ENCODE data around the gene PCID2.

PCID2 gene

GRCh38 chr13:113187263-113187669, 21.2 kb downstream of the PCID2 start:
- DNase-seq (ENCODE audit: low read depth) = peak; percentile 55

- DNase-seq (ENCODE audit: low read depth) = no peak
Observed at GRCh38 chr13:113186061-113186900, 22.2 kb downstream of the PCID2 start.

GRCh38 chr13:113184568-113185440, 23.7 kb downstream of the PCID2 start:
- DNase-seq (ENCODE audit: low read depth) = no peak

DNA sequence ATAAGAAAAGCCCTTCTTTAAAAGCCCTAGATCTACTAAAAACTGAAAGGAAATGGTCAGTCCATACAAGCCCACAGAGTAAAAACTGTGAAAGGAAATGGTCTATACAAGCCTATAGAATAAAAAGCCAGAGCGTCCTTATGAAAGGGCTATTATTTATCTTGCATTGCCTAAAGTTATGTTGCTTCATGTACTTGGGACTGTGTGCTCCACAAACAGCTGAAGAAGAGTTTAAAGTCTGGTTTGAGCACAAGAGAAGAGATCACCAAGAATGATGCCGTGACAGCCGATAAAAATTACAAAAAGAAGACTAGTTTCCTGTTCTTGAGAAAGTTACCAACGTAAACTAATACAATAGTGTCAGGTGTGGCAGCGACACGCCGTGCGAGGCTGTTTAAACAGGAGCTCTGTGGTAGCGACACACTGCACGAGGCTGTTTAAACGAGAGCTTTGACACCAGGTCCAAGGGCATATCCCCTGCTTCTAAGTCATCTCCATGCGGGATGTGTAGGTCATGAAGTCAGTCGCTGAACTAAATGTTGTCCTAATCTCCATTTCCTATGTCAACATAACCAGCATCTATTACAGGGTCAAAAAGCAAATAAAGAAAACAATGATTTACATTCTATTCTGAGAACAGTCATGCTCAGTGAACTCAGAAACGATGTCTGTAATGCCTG, 24.9 kb downstream of the PCID2 start:
- DNase-seq (ENCODE audit: low read depth) = no peak

DNA sequence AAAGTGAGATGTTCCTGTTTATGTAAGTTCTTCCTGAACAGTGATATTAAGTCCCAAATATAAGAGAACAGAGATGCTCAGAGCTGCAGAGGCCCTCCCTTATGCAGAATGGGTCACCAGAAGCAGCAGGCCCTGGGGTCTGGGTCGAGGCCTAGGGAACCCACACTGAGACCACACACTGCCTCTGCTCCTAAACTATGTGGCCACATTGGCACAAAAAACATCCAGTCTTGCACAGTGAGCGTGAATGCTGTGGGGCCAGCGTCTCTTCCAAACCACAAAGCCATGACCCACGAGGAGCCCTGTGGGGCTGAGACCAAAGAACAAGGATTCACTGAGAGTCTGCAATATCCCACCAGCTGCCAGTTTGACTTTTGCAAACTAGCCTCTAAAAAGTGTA, 26.4 kb downstream of the PCID2 start:
- DNase-seq (ENCODE audit: low read depth) = no peak

DNA sequence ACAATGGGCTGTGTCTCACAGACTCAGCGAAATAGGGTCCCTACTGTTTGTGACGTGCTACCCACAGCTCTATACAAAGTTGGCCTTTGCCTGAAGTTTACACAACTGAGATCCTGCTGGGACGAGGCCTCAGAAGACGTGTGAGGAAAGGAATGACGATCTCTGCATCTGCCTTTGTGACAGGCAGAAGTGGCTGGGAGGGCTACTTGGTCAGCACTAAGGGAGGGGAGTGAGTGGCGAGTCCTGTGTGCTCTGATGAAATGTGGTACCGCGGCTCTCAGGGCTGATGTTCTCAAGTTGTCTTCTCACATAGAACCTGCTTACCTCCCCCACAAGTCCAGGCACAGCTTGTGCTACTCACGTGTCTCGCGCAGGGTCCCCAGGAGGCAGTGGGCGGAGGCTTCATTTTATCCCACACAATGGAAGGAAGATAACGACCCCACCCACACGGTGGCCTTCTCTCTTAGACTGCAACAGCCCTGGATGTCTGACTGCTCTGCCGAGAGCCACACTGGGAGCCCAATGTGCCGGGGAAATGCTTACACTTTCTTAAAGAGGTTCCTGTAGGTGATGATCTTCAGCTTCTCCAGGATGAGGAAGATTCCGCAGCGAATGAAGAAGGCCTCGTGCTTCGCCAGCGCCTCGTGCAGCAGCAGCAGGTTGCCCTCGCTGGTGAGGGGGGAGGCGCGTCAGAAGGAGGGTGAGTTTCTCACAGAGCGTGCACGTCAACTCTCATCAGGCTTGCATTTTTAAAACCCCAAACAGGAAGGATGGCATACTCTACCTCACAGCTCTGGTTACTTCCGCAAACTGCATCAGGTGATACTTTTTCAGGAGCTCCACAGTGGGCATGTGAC, 28.9 kb downstream of the PCID2 start:
- DNase-seq (ENCODE audit: low read depth) = no peak

DNA sequence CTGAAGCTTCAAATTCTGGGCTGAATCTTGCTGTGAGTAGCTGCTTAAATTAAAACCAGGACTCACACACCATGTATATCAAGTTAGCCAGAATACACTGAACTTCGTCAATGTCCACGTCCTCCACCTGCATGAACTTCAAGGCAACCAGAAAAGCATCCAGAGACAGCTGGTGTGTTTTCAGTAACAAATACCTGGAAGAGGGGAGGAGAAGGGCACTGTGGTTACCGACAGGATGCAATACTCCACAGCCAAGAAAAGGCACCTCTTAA, 29.6 kb downstream of the PCID2 start:
- DNase-seq (ENCODE audit: low read depth) = no peak

DNA sequence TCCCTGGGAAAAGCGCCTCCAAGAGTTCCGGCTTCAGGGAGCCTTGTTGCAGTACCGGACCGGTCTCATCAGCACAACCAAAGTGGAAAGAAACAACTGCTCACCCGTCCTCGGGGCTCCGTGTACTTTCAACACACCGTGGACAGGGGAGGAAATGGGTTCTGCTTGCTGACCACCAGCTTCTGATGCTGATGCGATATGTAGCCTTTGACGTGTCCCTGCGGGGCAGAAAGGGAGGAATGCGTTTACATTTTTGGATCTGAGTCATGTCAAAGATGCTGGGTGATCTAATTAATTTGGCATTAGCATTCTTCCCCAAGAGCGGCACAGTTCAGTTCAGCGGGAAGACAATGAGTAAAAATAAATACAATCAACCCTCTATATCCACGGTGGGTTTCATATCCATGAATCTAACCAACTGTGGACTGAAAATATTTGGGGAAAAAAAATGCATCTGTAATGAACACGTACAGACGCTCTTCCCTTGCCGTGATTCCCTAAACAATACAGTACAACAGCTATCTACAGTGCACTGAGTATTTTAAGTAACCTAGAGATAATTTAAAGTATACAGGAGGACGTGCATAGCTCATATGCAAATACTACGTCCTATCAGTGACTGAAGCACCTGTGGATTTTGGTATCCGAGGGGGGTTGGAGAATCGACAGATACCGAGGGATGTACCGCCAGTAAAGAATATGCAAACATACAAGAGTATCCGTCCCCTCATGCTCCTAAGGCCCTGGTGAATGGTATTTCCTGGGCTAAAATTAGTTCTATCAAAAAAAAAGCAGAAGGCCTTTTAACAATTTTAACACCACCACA, 30.2 kb downstream of the PCID2 start:
- no peak for DNase-seq (ENCODE audit: low read depth)

DNA sequence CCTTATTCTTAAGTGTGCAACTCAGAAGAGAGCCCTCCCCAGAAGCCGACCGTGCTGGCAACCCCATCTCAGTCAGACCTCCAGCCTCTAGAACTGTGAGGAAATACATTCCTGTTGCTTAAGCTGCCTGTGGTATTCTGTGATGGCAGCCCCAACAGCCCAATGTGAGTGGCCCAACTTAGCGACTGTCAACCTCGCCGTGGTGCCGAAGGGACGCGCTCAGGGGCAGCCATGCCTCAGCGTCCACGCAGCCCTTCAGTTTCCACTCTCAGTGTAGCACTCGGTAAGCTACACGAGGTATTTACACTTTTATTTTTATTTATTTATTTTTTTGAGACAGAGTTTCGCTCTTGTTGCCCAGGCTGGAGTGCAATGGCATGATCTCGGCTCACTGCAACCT, 31.6 kb downstream of the PCID2 start:
- DNase-seq (ENCODE audit: low read depth) = no peak

- DNase-seq (ENCODE audit: low read depth) = no peak
Observed at GRCh38 chr13:113176280-113176679, 32.2 kb downstream of the PCID2 start.

DNA sequence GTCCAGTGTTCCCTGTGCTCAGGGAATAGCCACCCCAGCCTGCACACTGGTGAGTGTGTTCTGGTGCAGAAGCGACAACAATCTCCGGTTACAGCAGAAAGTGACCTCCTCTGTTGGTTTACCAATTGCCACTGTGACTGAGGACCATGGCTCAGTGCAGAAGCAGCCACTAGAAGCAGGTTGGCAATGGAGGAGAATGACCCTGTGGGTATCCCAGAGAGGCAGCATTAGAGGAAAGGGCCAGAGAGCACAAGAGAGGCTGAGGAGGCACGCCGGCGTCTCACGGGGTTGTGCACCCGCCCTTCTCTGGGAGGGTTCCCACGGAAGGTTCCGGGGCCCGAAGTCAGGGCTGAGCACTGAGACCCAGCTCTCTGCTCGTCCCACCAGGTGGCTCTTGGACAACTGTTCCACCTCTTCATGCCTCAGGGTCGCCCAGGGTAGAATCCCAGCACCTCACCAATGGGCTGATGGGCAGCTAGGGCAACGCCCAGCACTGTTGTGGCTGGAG, 36.0 kb downstream of the PCID2 start:
- no peak for DNase-seq (ENCODE audit: low read depth)

DNA sequence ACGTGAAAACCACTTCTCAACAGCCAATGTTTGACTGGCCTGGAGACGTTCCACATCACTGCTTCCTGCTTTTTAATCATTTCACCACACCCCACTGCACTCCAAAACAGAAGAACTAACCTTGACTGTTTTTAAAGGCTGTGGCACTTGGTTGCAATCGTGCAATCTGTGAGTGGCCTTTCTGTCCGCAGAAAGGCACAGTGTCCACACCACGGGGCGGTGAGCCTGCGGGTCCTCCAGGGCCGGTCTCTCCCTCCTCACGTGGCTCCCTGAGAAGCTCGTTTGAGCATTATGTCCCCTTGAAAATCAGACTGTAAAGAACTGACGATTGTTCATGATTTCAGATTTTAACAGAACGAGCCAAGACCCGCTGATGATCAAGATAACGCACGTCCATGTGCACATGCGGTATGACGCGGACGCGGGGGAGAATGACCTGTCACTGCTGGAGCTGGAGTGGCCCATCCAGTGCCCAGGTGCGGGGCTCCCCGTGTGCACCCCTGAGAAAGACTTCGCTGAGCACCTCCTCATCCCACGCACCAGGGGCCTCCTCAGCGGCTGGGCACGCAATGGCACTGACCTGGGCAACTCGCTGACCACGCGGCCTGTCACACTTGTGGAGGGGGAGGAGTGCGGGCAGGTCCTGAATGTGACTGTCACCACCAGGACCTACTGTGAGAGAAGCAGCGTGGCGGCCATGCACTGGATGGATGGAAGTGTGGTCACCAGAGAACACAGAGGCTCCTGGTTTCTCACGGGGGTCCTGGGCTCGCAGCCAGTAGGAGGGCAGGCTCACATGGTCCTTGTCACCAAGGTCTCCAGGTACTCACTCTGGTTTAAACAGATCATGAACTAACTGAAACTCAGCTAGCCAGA, 37.0 kb downstream of the PCID2 start:
- DNase-seq (ENCODE audit: low read depth) = no peak

- DNase-seq (ENCODE audit: low read depth) = no peak
Observed at GRCh38 chr13:113170511-113170910, 38.0 kb downstream of the PCID2 start.

DNA sequence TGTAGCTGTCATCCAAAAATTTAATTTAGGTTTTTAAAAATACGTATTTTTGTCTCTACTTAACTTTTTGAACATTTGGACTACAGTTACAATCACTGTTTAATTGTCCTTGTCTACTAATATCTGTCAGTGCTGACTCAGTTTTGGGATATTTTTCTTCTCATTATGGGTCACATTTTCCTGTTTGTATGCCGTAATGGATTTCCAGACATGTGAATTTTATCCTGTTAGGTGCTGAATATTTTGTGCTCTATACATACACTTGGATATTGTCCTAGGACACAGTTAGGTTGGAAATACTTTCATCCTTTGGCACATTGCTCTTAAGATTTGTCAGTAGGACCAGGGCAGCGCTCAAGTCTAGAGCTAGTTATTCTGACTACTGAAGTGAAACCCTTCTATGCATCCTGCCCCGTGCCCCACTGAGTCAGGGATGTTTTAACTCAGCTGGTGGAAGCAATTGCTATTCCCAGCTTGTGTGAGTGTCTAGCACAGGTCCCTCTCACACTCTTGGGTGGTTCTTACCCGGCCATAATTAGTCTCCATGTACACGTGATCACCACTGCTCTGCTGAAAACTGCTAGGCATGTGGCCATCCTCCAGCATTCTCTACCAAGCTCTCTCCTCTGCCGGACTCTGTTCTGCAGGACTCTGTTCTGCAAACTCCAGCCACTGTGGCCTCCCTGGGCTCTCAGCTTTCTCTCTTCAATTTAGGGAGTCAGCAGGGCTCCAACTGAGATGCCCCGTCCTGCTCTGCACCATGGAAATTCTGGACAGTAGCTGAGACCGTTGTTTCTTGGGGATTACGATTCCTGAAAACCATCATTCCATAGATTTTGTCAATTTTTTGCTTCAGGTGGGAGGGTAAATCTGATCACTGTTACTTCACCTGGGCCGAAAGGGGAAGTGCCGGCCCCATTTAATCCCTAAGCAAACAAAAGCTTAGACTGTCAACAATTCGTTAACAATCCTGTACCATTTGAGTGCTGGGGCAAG, 38.9 kb downstream of the PCID2 start:
- no peak for DNase-seq (ENCODE audit: low read depth)

DNA sequence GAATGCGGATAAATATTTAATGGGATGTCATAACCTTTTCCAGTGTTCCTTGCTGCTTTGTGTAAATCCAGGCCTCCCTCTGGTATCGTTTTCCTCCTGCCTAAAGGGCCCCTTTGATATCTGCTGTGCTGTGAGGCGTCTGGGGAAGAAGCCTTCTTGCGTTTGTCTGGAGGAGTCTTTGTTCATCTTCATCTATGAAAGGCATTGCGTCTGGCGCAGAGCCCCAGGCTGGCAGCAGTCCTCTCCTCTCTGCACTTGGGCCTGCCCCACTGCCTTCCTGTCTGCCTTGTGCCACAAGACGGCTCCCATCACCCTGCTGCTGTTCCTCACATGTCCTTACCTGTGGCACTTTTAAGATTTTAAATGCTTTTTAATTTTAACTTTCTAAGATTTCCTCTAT, 40.3 kb downstream of the PCID2 start:
- DNase-seq (ENCODE audit: low read depth) = no peak

GRCh38 chr13:113167575-113167974, 40.9 kb downstream of the PCID2 start:
- no peak for DNase-seq (ENCODE audit: low read depth)

DNA sequence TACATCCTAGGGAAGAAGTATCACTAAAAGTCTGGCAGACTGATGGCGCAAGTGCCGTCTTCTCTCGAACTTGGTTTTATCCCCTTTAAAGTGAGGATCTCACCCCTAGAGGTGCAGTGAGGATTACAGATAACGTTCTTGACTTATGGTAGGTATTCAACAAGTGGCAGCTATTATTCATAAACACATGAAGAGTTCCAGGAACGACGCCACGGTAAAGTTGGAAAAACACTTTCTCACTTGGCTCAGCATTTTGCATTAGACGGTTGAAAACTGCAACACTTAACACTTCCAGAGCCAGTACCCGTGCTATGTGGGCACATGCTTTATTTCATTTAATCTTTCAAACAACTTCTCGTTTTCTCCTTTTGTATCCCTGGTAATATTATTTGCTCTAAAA, 41.3 kb downstream of the PCID2 start:
- DNase-seq (ENCODE audit: low read depth) = no peak

DNA sequence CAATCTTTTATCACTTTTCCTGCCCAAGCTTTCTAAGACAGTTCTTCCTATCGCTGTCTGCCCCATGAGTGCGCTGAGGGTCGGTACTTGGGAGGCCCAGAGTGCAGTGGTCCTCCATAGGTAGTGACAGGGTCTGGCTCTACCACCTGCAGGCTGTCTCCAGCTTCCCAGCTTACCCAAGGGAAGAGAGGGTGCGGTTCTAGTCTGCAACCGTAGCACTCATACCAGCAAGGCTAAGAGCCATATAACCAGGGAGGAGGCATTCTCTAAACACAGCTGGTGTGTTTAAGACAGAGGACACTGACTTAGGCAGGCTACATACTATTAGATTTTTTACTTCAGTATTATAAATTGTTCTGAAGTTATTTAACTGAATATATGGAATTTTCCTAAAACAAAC, 41.8 kb downstream of the PCID2 start:
- no peak for DNase-seq (ENCODE audit: low read depth)

DNA sequence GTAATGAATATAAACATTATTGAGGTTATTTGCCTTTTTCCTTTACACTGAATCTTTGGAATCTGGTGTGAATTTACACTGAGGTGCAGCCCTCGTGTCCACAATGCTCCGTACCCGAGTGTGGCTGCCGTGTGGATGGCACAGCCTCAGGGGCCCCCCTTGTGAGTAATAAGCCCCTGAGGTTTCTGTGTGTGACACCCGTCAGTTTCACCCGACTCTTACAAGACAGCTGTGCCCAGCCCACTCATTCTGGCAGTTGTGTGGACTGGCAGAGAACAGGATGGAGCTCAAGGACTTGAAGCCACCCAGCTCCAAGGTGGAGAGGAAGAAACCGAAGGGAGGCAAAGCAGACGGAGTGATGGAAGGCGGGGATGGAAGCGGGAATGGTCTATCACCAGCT, 42.2 kb downstream of the PCID2 start:
- DNase-seq (ENCODE audit: low read depth) = no peak
